HG02970 (cell line): ENCODE measurements around the gene TNIP1.

Experiments
- ATAC-seq: cut with Tn5 transposase; IDR thresholded peaks from one replicate; pipeline ENCODE4 v1.9.1; 2021; ENCODE audit warnings: mild to moderate bottlenecking, moderate library complexity, moderate number of reproducible peaks; ENCODE audit not compliant: unreplicated experiment, low FRiP score

Gene TNIP1

DNA sequence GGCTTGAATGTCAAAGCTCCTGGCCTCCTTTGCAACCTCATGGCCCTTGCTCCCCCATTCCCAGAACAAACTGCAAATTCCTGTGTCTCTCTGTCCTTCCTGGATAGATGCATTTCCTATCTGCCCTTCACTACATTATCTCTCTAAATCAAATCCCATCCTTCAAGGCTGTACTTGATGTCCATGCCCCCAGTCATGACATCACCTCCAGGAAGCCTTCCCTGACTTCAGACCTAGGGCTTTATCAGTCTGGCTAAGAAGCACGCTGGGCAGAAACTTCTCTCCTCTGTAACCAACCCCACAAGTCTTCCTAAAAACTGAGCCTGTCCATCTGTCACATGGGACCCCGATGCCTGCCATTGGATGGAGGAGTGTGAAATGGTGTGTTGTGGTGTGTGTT, 25.7 kb upstream of the TNIP1 start:
- no peak for ATAC-seq

DNA sequence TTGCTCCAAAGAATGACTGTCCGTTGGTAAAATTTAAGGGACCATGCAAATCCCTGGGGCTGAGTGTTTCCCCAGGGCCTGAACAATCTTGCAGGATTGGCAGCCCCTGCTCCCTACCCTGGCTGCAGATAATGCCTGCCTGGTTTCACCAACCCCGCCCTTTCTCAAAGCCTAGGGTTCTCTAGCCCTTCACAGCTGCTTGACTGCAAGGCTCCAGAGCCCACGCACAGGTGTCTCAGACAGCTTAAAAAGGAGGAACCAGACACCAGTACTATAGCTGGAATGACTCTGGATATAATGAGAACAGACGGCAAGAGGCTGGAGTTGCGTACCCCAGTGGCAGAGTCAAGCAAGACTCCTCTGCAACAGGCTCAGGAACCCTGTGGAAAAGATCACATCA, 25.2 kb upstream of the TNIP1 start:
- ATAC-seq: no peak

- ATAC-seq: no peak
Observed at GRCh38 chr5:151105561-151105960, 24.7 kb upstream of the TNIP1 start.

GRCh38 chr5:151104795-151105194, 24.0 kb upstream of the TNIP1 start:
- no peak for ATAC-seq

- no peak for ATAC-seq
Observed at GRCh38 chr5:151101746-151102145, 20.9 kb upstream of the TNIP1 start.

GRCh38 chr5:151101151-151101550, 20.3 kb upstream of the TNIP1 start:
- ATAC-seq: no peak

DNA sequence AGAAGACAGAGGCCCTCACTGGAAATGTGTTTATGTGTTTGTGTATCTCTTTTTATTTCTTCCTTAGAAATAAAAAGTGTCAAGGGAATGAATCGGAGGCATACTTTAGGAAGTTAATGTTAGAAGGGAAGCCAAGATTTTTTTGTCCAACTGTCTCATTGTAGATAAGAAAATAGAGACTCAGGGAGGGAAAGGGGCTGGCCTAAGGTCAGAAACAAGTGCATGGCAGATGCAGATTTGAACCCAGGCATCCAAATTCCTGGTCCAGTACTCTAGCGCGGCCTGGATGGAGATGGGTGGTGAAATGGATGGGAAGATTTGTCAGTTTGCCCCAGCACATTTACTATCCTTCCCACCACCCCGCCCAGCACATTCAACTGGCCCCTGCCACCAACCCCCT, 19.8 kb upstream of the TNIP1 start:
- no peak for ATAC-seq

GRCh38 chr5:151098768-151099121, 17.9 kb upstream of the TNIP1 start:
- no peak for ATAC-seq

GRCh38 chr5:151097820-151098767, 17.3 kb upstream of the TNIP1 start:
- ATAC-seq: no peak

DNA sequence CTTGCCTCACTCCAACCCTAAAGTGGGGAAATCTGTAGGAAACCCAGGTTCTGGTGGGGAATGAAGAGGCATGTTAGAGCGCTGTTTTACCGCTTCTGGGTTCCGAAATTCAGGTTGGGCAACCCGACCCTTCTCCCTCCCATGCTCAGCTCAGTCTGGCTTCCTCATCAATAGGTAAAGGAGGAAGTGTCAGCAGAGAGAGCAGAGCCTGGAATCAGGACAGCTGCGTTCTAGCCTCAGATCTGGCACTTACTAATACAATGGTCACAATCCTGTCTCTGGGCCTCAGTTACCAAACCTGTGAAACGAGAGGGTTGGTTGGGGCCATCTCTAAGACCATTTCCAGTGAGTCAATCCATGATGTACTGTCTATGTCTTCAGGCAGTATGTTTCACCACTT, 16.2 kb upstream of the TNIP1 start:
- ATAC-seq: no peak

- ATAC-seq: no peak
Observed at GRCh38 chr5:151096001-151096373, 15.2 kb upstream of the TNIP1 start.

- no peak for ATAC-seq
Observed at GRCh38 chr5:151095341-151096000, 14.6 kb upstream of the TNIP1 start.

DNA sequence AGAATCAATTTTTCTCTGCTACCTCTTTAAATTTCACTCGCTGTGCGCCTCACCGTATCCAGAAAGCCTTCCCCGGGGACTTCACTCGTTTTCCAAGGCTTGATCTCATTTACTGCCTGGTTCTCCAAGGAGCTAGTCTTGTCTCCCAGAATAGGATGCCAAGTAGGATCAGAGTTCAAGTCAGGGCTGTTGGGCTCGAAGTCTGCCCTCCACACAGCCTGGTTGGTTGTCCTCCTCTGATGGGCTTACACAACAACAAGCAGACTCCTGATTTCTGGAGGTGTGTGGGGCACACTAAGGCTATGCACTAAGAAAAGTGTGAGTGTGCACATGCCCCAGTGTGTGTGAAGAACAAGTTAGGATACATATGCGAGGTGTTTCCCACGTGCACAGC, 14.0 kb upstream of the TNIP1 start:
- no peak for ATAC-seq

- peak; percentile 59 for ATAC-seq
Observed at GRCh38 chr5:151094030-151094851, 13.4 kb upstream of the TNIP1 start.

DNA sequence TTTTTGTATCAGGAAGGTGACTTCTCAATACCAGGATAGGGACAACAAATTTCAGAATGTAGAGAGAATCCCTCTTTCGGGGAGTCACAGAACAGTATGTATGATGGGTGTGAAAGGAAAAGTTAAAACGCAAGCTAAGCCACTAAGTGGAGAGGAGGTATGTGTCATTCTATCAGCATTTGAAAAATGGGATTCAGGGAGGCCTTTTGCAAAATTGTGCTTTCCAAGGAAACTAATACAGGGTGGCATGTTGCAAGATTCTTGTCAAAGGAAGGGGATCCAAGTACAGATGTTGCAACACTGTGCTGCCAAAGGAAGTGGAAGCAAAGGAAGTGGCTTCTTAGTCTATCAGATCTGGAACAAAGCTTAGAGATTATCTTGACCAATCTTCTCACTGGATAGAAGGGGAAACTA, 12.6 kb upstream of the TNIP1 start:
- no peak for ATAC-seq

- no peak for ATAC-seq
Observed at GRCh38 chr5:151092762-151093161, 11.9 kb upstream of the TNIP1 start.

DNA sequence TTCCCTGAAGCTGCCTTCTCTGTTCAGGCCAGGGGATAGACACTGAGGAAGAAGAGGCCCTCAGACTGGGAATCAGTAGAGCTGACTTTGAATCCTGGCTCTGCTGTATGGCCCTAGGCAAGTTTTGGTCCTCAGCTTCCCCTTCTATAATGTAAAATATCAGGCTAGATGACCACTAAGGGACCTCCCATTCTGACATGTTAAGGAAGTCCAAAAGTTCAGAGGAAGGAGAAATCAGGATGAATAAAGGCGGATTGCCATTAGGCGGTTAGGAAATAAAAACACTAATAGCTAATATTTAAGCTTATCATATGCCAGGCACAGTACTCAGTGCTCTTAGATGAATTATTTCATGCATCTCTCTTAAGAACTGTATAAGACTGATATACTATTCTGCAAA, 8.9 kb upstream of the TNIP1 start:
- no peak for ATAC-seq

GRCh38 chr5:151088986-151089385, 8.2 kb upstream of the TNIP1 start:
- no peak for ATAC-seq

GRCh38 chr5:151087486-151087885, 6.7 kb upstream of the TNIP1 start:
- ATAC-seq: no peak

DNA sequence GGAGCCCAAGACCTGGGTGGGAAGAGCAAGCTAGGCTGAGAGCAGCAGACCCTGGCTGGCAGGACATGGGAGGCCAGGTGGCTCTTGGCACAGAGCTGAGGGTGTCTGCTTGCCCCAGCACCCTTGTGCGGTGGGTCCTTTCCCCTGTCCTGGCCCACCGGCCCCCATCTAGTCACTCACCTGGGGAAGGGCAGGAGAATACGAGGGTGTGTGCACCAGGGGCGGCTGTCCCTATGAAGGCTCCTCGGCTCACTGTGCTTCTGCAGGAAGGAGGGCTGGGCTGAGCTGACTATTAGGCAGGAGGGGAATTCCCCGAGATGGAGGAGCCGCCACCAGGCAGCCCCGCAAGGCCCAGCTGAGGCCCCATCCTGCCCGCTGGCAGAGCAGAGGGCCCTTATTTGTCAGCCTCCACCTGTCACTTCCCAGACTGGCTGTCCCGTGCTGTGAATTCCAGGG, 6.1 kb upstream of the TNIP1 start:
- peak; percentile 47 for ATAC-seq
